HG03095 (cell line): ENCODE results near the gene CCDC88A.
"Not testable (repeated sequence)": the region's sequence is repeated elsewhere in the genome, so short reads cannot be mapped to it uniquely, and the experiment has no call there.

Source experiments
- ATAC-seq: cut with Tn5 transposase; IDR thresholded peaks from one replicate; pipeline ENCODE4 v1.9.1; 2021; ENCODE audit warnings: moderate library complexity; ENCODE audit not compliant: unreplicated experiment

Gene CCDC88A

GRCh38 chr2:55419679-55420438 is at the start of gene CCDC88A:
CCDC88A (minus strand) TSS chr2:55419856; CDS start chr2:55419079, 777 bp downstream.
- peak; percentile 76 for ATAC-seq

- no peak for ATAC-seq
These were observed 42.0 kb upstream of the CCDC88A start for GRCh38 chr2:55461679-55462078.

- ATAC-seq = no peak
These were observed 40.9 kb upstream of the CCDC88A start for GRCh38 chr2:55460562-55460961.

GRCh38 chr2:55459714-55460274 is 40.1 kb upstream of the CCDC88A start:
- no peak for ATAC-seq

- no peak for ATAC-seq
These were observed 39.6 kb upstream of the CCDC88A start for GRCh38 chr2:55459279-55459678.

GRCh38 chr2:55454121-55454520 is 34.5 kb upstream of the CCDC88A start:
- no peak for ATAC-seq

GRCh38 chr2:55452879-55453278 is 33.2 kb upstream of the CCDC88A start:
- ATAC-seq = no peak

GRCh38 chr2:55451699-55452098 is 32.0 kb upstream of the CCDC88A start:
- ATAC-seq = no peak

GRCh38 chr2:55450014-55450413 is 30.4 kb upstream of the CCDC88A start:
- ATAC-seq = not testable (repeated sequence)

GRCh38 chr2:55442045-55442760 is 22.5 kb upstream of the CCDC88A start:
- not testable (repeated sequence) for ATAC-seq

GRCh38 chr2:55441280-55441892 is 21.7 kb upstream of the CCDC88A start:
- ATAC-seq = no peak

- no peak for ATAC-seq
These were observed 19.4 kb upstream of the CCDC88A start for GRCh38 chr2:55439101-55439397.

GRCh38 chr2:55438391-55439100 is 18.9 kb upstream of the CCDC88A start:
- no peak for ATAC-seq

GRCh38 chr2:55437515-55438390 is 18.1 kb upstream of the CCDC88A start:
- no peak for ATAC-seq

- peak; percentile 50 for ATAC-seq
These were observed 12.4 kb upstream of the CCDC88A start for GRCh38 chr2:55431982-55432627.

- no peak for ATAC-seq
These were observed 10.7 kb upstream of the CCDC88A start for GRCh38 chr2:55430211-55430975.

GRCh38 chr2:55428258-55428657 is 8.6 kb upstream of the CCDC88A start:
- no peak for ATAC-seq

GRCh38 chr2:55425431-55425831 is 5.8 kb upstream of the CCDC88A start:
- no peak for ATAC-seq
